GM19463 (cell line): Measurements from ENCODE around the gene ADRA2B.
"Not testable (repeated sequence)": the region's sequence is repeated elsewhere in the genome, so short reads cannot be mapped to it uniquely, and the experiment has no call there.

Source experiments
- ATAC-seq: cut with Tn5 transposase; IDR thresholded peaks from one replicate; pipeline ENCODE4 v1.9.1; 2021; ENCODE audit warnings: mild to moderate bottlenecking, moderate library complexity; ENCODE audit not compliant: unreplicated experiment

Gene ADRA2B

GRCh38 chr2:96091141-96091710 lies 25.1 kb downstream of the ADRA2B start:
- no peak for ATAC-seq

- ATAC-seq: no peak
These were observed 26.0 kb downstream of the ADRA2B start for GRCh38 chr2:96090196-96090926.

GRCh38 chr2:96089356-96090195 lies 26.8 kb downstream of the ADRA2B start:
- ATAC-seq: no peak

- ATAC-seq: no peak
These were observed 27.7 kb downstream of the ADRA2B start for GRCh38 chr2:96088340-96089335.

GRCh38 chr2:96087130-96087529 lies 29.2 kb downstream of the ADRA2B start:
- ATAC-seq: no peak

GRCh38 chr2:96085541-96086355 lies 30.6 kb downstream of the ADRA2B start:
- no peak for ATAC-seq

DNA sequence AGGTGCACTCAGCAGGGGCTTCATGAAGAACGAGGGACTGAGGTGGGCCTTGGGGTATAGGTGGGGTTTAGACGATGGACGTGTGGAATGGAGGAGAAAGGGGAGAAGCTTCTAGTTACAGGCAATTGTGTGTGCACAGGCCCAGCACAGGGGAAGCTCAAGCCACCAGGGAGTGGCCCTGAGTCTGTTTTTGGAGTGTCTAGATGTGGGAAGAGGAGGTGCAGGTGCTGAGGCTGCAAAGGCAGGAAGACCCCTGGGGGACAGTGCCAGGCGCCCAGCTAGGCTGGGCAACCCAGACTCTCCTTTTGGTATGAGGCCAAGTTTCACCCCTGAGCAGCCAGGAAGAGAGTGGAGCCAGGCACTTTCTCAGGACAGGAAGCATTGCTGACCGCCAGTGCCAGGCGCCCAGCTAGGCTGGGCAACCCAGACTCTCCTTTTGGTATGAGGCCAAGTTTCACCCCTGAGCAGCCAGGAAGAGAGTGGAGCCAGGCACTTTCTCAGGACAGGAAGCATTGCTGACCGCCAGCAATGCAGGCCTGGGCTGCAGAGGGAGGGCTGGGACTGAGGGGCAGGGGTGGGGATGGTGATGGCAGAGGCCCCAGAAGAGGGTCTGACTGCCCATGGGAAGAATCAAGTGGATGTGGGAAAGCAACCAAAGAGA lies 31.4 kb downstream of the ADRA2B start:
- ATAC-seq: not testable (repeated sequence)

DNA sequence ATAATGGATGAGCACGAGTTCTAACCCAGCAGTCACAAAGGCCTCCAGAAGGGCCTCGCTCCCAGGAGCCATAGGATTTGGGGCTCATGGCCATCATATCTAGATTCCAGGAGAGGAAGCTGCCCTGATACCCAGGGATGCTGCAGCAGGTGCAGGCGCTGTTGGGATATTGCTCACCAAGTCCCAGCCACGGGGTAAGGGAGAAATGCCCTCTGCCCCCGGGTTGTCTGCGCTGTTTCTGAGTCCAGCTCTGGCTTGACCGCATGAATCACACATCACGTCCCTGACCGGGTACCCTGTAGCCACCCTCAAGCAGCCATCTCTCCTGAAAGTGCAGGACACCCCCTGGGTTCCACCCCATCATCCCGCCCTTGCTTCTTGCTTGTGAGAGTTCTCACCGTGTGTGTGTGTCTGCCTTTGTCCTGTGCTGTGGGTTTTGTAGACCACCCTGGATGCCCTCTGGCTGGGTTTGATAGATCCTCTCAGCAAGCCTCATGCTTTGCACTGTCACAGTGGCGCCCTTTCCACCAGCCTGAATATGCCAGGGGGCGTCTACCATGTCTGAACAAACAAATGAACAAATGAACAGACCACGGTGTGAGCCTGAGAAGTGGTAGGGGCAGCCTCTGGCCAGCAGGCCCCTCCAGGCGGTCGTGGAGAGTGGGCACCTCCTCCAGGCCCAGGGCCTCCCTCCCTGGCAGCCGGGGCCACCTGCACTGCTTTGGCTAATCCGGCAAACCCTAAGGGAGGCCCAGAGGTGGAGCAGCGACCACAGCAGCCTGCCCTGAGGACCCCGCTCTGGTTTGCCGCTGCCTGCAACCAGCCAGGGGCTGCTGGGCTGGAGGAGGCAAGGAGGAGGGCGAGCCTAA lies 32.1 kb downstream of the ADRA2B start:
- ATAC-seq: no peak

DNA sequence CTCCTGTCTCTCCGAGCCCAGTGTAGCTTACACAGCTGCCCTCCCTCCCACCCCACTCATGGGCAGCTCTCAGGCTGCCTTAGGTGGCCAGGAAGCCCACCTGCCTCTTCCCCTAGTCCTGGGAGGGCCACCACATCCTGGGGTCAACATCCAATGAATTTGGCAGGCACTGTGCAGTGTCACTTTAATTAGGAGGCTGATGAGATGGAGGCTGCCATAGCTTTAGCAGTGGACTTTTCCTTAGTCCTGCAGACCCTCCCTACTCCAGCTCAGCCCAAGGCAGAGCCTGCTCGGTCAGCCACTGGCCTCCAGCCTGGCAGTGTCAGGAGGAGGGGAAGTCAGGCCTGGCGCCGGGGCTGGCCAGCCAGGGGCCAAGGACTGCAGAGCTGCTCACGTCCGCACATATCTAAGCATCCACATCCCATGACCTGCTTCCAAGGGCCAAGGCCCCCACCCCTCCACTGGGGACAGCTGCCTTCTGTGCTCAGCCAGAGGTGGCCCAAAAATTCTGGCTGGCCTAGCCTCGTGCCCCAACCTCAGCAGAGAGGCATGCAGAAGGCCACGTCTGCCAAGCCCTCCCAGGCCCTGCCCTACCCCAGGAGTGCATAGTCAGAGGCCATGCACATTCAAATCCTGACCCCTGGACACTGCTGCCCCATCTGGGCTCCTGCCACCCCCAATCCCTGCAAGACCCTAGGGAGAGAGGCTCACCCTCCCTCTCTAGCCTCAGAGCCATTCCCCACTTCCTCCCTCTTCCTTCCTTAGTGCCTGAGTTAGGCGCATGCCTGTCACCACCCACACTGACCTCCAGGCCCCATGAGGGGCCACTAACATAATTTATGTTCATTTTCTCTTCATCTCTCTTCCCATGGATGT lies 33.1 kb downstream of the ADRA2B start:
- no peak for ATAC-seq

GRCh38 chr2:96082211-96083063 lies 33.9 kb downstream of the ADRA2B start:
- no peak for ATAC-seq

GRCh38 chr2:96081042-96081441 lies 35.3 kb downstream of the ADRA2B start:
- ATAC-seq: no peak

GRCh38 chr2:96075199-96075771 lies 41.1 kb downstream of the ADRA2B start:
- ATAC-seq: no peak

DNA sequence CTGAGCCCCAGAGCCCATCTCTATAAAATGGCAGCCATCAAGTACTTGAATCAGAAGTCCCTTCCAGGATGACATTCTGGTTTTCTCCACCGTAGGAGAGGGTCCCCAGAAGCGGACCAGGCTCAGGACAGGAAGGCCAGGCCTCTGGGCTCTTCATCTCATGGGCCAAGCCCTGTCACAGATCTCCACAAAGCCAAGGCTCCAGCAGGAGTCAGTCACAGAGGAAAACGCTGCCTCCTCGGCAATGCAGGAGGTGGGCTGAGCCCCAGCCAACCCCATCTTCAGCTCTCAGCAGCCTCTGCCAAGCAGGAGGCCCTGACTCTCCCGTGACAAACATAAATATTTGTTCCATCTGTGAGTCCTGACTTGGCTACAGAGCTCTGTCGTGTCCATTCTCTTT lies 42.2 kb downstream of the ADRA2B start:
- ATAC-seq: no peak

- no peak for ATAC-seq
These were observed 43.1 kb downstream of the ADRA2B start for GRCh38 chr2:96073170-96073775.

- ATAC-seq: no peak
These were observed 43.6 kb downstream of the ADRA2B start for GRCh38 chr2:96072746-96073145.
